Stimulated activated naive CD8-positive, alpha-beta T cell treated with anti-CD3 and anti-CD28 coated beads, Interleukin-15, Interleukin-2, amounts not matched to agents 100 ng/mL and 50 ng/mL, for 24 hours (primary cell): ENCODE measurements around the gene C1orf56.

Experiments used
- H3K27ac Mint-ChIP-seq: one replicate; pipeline ENCODE4 v1.8.0; 2021; ENCODE audit warnings: mild to moderate bottlenecking, mixed read lengths
- H3K27me3 Mint-ChIP-seq: one replicate; pipeline ENCODE4 v1.8.0; 2021; ENCODE audit warnings: mixed read lengths
- H3K36me3 Mint-ChIP-seq: one replicate; pipeline ENCODE4 v1.8.0; 2021; ENCODE audit warnings: low read depth, mixed read lengths
- H3K4me1 Mint-ChIP-seq: one replicate; pipeline ENCODE4 v1.8.0; 2021; ENCODE audit warnings: low read depth, mixed read lengths
- H3K4me3 Mint-ChIP-seq: one replicate; pipeline ENCODE4 v1.8.0; 2021; ENCODE audit warnings: mild to moderate bottlenecking, mixed read lengths
- H3K9me3 Mint-ChIP-seq: one replicate; pipeline ENCODE4 v1.8.0; 2021; ENCODE audit warnings: mixed read lengths

Gene C1orf56

GRCh38 chr1:151048645-151049032, 1.1 kb downstream of the C1orf56 start:
- peak overlapping the region; percentile 90 for H3K4me3 Mint-ChIP-seq
- peak overlapping the region; percentile 84 for H3K27ac Mint-ChIP-seq
- H3K9me3 Mint-ChIP-seq, result no peaks in the 10 kb centered on the region
- H3K4me1 Mint-ChIP-seq, result peaks cover 55% of the 10 kb centered on the region
- peaks cover 42% of the 10 kb centered on the region for H3K36me3 Mint-ChIP-seq
- H3K27me3 Mint-ChIP-seq, result no peaks in the 10 kb centered on the region

GRCh38 chr1:151049458-151049857, 1.9 kb downstream of the C1orf56 start:
- peak overlapping the region; percentile 8 for H3K27ac Mint-ChIP-seq
- H3K4me1 Mint-ChIP-seq, result peaks cover 57% of the 10 kb centered on the region
- H3K27me3 Mint-ChIP-seq, result no peaks in the 10 kb centered on the region
- H3K36me3 Mint-ChIP-seq, result peaks cover 49% of the 10 kb centered on the region
- no peaks in the 10 kb centered on the region for H3K9me3 Mint-ChIP-seq
- peak overlapping the region; percentile 7 for H3K4me3 Mint-ChIP-seq

DNA sequence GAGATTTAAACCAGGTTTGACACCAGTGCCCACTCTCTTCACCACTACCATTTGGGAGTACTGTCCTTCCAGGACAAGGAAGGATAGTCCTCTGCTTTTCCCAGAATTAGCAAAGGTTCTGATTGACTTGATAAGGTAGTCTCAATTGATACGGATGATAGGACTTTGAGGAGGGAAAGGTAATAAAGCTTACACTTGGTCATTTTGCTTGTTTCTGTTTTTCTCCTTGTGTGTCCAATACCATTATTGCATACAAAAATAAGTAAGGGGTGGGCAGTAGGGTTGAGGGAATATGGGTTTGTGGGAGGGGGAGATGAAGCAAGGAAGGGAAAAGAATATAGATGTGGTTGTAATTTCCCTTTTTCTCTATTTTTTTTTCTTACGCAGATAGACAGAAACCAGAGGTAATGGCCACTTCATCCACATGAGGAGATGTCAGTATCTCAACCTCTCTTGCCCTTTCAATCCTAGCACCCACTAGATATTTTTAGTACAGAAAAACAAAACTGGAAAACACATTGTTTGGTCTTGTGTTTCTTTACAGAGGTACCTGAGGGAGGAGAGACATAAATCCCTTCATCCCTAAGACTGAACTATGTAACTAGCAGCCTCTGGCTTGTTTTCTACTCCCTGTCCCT, 2.6 kb downstream of the C1orf56 start:
- H3K36me3 Mint-ChIP-seq, result peaks cover 56% of the 10 kb centered on the region
- no peaks in the 10 kb centered on the region for H3K9me3 Mint-ChIP-seq
- H3K4me3 Mint-ChIP-seq, result no peak overlapping the region
- no peaks in the 10 kb centered on the region for H3K27me3 Mint-ChIP-seq
- peaks cover 64% of the 10 kb centered on the region for H3K4me1 Mint-ChIP-seq
- peak overlapping the region; percentile 8 for H3K27ac Mint-ChIP-seq

DNA sequence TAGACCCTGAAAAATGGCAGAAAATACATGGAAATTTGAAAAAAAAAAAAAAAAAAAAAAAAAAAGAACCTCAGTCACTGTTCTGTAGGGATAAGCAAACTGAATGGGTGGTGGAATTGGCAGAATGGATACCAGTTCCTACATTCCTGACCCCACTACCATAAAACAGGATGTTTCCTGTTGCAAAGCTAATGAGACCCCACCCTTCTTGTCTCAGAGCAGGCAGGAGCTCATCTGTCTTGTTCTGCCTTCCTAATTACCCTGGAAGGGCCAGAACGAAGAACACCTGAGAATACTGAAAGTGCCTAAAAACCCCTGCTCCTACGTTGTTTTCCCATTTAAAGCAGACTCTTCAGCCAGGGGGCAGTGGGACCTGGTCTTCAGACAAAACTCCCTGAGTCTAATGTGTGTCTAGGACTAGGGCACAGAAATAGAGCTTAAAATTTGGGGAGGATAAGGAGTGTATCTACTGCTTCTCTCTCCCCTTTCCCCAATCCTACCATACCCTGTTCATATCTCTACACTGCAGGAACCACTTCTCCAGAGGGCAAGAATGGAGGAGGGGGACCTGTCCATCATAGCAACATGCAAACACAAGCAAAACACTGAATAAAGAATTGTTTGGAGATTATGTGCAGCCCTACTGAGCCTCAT, 3.9 kb downstream of the C1orf56 start:
- H3K27me3 Mint-ChIP-seq, result no peaks in the 10 kb centered on the region
- no peaks in the 10 kb centered on the region for H3K9me3 Mint-ChIP-seq
- H3K4me3 Mint-ChIP-seq, result no peak overlapping the region
- H3K27ac Mint-ChIP-seq, result peak overlapping the region; percentile 74
- H3K36me3 Mint-ChIP-seq, result peaks cover 69% of the 10 kb centered on the region
- H3K4me1 Mint-ChIP-seq, result peaks cover 70% of the 10 kb centered on the region

DNA sequence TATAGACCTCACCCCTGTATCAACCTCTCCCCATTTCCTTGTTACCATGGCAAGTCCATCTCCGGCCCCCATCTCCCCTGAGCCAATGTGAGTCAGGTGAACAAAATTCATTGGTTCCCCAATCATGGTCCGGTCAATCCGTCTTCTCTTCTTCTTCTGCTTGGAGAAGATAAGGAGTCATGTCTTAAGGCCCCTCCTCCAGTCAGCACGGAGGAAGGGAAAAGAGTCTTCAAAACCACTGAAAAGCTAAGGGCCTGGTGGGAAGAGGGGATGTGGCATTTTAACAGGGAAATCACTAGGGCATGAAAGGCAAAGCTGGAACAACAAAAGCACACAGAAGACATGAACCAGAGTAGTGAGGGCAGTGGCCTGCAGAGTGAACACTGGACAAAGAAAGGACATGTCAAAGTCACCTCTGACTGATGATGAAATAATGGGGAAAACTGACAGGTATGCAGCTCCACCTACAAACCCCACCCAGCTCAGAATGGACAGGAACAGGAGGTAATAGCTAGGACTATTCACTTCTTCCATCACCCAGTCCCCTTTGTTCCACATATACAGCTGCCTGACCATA, 7.5 kb downstream of the C1orf56 start:
- Mint-ChIP-seq H3K27ac (peak overlapping the region; percentile 97), H3K36me3 (peaks cover 92% of the 10 kb centered on the region), H3K4me3 (peak overlapping the region; percentile 98), H3K9me3 (no peaks in the 10 kb centered on the region), H3K4me1 (peaks cover 58% of the 10 kb centered on the region), H3K27me3 (no peaks in the 10 kb centered on the region)

- H3K9me3 Mint-ChIP-seq, result no peaks in the 10 kb centered on the region
- peak overlapping the region; percentile 98 for H3K4me3 Mint-ChIP-seq
- H3K4me1 Mint-ChIP-seq, result peaks cover 61% of the 10 kb centered on the region
- peaks cover 86% of the 10 kb centered on the region for H3K36me3 Mint-ChIP-seq
- peak overlapping the region; percentile 97 for H3K27ac Mint-ChIP-seq
- no peaks in the 10 kb centered on the region for H3K27me3 Mint-ChIP-seq
These were observed 8.0 kb downstream of the C1orf56 start for GRCh38 chr1:151055581-151055980.

GRCh38 chr1:151056149-151056548, 8.6 kb downstream of the C1orf56 start:
- peak overlapping the region; percentile 97 for H3K27ac Mint-ChIP-seq
- H3K27me3 Mint-ChIP-seq, result no peaks in the 10 kb centered on the region
- peaks cover 81% of the 10 kb centered on the region for H3K36me3 Mint-ChIP-seq
- H3K4me1 Mint-ChIP-seq, result peaks cover 65% of the 10 kb centered on the region
- H3K9me3 Mint-ChIP-seq, result no peaks in the 10 kb centered on the region
- H3K4me3 Mint-ChIP-seq, result peak overlapping the region; percentile 98

- Mint-ChIP-seq H3K4me3 (peak overlapping the region; percentile 98), H3K36me3 (peaks cover 55% of the 10 kb centered on the region), H3K27me3 (no peaks in the 10 kb centered on the region), H3K4me1 (peaks cover 72% of the 10 kb centered on the region), H3K27ac (peak overlapping the region; percentile 97), H3K9me3 (no peaks in the 10 kb centered on the region)
These were observed 11.1 kb downstream of the C1orf56 start for GRCh38 chr1:151058692-151059091.

GRCh38 chr1:151059109-151060006, 11.8 kb downstream of the C1orf56 start, which contains the start of gene CDC42SE1:
CDC42SE1 (minus strand) TSS chr1:151059622; CDS start chr1:151055730, 3,892 bp downstream.
- Mint-ChIP-seq H3K9me3 (no peaks in the 10 kb centered on the region), H3K4me1 (peaks cover 69% of the 10 kb centered on the region), H3K4me3 (peak within 1 kb of the TSS; percentile 98), H3K36me3 (peaks cover 49% of the 10 kb centered on the region), H3K27ac (peak within 1 kb of the TSS; percentile 97), H3K27me3 (no peaks in the 10 kb centered on the region)

DNA sequence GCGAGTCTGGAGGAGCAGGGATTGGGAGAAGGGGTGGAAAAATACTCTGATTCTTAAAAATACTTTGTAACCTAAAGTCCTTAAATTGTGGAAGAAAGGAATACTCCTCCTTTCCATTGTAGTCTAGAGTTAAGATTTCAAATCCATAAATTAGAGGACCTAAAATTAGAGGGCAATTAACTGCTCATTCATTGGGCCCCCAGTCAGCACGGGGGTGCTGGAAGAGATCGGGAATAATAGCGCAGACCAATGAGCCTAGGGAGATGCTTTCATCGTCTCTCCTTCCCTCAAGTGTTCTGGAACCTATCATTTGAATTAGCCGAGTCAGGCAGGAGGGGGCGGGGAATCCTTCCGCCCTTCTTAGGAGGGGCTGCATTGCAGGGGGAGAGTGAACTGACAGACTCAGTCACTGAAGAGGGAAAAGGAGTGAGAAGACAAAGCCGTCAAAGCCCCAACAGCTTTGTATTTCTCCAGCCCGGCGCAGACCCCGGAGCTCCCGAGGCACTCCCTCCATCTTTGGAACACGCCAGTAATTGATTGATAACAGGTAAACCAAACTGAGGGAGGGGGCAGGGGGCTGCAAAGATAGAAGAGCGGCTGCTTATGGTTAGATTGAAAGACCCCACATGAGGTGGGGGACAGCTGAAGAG, 12.6 kb downstream of the C1orf56 start, which contains the start of gene MLLT11:
Gene MLLT11 (plus strand): TSS at position 391 of the 650 bp plus-strand sequence. CDS start 6,828 bp downstream, outside the sequence.
- H3K36me3 Mint-ChIP-seq, result peaks cover 42% of the 10 kb centered on the region
- H3K4me1 Mint-ChIP-seq, result peaks cover 61% of the 10 kb centered on the region
- H3K9me3 Mint-ChIP-seq, result no peaks in the 10 kb centered on the region
- peak within 1 kb of the TSS; percentile 97 for H3K27ac Mint-ChIP-seq
- peak within 1 kb of the TSS; percentile 98 for H3K4me3 Mint-ChIP-seq
- H3K27me3 Mint-ChIP-seq, result no peaks in the 10 kb centered on the region

- no peaks in the 10 kb centered on the region for H3K27me3 Mint-ChIP-seq
- H3K36me3 Mint-ChIP-seq, result peaks cover 35% of the 10 kb centered on the region
- peak overlapping the region; percentile 97 for H3K27ac Mint-ChIP-seq
- H3K4me1 Mint-ChIP-seq, result peaks cover 54% of the 10 kb centered on the region
- H3K9me3 Mint-ChIP-seq, result no peaks in the 10 kb centered on the region
- H3K4me3 Mint-ChIP-seq, result peak overlapping the region; percentile 98
These were observed 13.3 kb downstream of the C1orf56 start for GRCh38 chr1:151060657-151061421.

- Mint-ChIP-seq H3K9me3 (no peaks in the 10 kb centered on the region), H3K4me3 (peak overlapping the region; percentile 98)
These were observed 14.2 kb downstream of the C1orf56 start for GRCh38 chr1:151061704-151062103.

DNA sequence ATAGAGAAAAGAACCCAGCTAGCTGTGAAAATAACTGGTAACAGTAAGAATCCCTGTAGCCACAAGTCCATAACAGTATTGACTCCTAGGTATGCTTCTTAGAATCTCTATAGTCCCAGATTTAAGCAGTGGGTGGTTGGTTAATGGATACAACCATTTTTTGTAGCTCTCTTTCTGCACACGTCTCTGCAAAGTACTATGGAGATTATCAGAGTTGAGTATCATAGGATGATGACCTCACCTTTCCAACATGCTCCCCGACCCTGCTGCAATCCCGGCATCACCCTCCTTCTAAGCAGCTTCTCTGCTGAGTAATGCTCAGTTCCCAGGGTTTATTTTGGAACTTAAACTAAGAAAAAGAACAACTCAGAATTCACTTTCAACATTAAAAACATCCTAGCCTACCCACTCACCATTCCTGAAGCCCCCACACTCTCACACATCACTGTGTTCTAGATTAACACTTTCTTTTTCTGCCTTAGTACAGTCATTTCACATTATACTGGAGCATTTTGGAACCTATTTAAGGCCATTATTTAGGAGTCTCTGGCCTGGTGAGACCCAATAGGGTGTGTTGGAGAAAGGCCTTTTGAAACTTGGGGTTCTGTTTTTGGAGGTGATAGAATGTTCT, 15.3 kb downstream of the C1orf56 start:
- no peaks in the 10 kb centered on the region for H3K27me3 Mint-ChIP-seq
- H3K9me3 Mint-ChIP-seq, result no peaks in the 10 kb centered on the region
- H3K4me3 Mint-ChIP-seq, result no peak overlapping the region
- no peak overlapping the region for H3K27ac Mint-ChIP-seq
- peaks cover 34% of the 10 kb centered on the region for H3K4me1 Mint-ChIP-seq
- peaks cover 19% of the 10 kb centered on the region for H3K36me3 Mint-ChIP-seq

More at GRCh38 chr1:151061704-151062103, 14.2 kb downstream of the C1orf56 start:
- Mint-ChIP-seq H3K36me3 (peaks cover 31% of the 10 kb centered on the region), H3K27ac (no peak overlapping the region), H3K4me1 (peaks cover 45% of the 10 kb centered on the region), H3K27me3 (no peaks in the 10 kb centered on the region)
